Measurements from ENCODE around the gene OPCML. TPM values are rescaled to one million over a fixed set of nuclear protein-coding genes. Genes with fewer than 3 reads are reported as not detected.

The OPCML gene
- total RNA-seq, 1 experiment from 2014 or later: not detected

DNA sequence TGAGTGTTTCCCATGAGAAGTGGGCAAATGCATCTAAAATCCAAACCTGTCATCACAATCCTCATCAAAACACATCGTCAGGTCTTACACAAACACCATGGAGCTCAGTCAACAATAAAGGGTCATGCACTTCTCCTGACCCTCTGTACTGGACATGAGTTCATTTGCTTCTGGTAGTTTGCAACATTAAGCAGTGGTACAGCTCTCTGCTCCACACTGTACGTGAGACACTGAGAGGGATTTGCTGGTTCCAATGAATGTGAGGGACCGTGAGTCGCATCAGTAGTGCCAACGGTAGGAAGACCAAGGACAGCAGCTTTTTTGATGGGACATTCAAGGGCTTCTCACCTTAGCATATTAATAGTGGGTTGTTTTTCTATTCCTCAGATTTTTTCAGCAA, 752.3 kb downstream of the OPCML start:
- in situ Hi-C loops (cut with HindIII; ENCODE audit: low pct_unique_long_range_greater_than_20kb, low sequenced_read_pairs) (no loop called here), intact Hi-C loops (cut with micrococcal nuclease; ENCODE audit: unreplicated experiment) (no loop called here)
- H3K4me1 ChIP-seq (ENCODE audit: control insufficient read depth, insufficient read depth, low read length): no peaks in the 10 kb centered on the region
- ChIA-PET CTCF (no interaction called here), POLR2A (no interaction called here)
- H3K9me3 ChIP-seq (ENCODE audit: control insufficient read depth, insufficient read depth, low read depth, low read length): no peaks in the 10 kb centered on the region
- no peak overlapping the region for H3K27ac ChIP-seq (ENCODE audit: low read length)
- DNase-seq (ENCODE audit: low read depth, low spot score) (no peak), ATAC-seq (no peak)
- TF ChIP-seq TCF7L2 (IDR thresholded peaks at IDR 0.05; ENCODE audit: low read depth, low read length): no peak
- TF ChIP-seq, protein P1, sequence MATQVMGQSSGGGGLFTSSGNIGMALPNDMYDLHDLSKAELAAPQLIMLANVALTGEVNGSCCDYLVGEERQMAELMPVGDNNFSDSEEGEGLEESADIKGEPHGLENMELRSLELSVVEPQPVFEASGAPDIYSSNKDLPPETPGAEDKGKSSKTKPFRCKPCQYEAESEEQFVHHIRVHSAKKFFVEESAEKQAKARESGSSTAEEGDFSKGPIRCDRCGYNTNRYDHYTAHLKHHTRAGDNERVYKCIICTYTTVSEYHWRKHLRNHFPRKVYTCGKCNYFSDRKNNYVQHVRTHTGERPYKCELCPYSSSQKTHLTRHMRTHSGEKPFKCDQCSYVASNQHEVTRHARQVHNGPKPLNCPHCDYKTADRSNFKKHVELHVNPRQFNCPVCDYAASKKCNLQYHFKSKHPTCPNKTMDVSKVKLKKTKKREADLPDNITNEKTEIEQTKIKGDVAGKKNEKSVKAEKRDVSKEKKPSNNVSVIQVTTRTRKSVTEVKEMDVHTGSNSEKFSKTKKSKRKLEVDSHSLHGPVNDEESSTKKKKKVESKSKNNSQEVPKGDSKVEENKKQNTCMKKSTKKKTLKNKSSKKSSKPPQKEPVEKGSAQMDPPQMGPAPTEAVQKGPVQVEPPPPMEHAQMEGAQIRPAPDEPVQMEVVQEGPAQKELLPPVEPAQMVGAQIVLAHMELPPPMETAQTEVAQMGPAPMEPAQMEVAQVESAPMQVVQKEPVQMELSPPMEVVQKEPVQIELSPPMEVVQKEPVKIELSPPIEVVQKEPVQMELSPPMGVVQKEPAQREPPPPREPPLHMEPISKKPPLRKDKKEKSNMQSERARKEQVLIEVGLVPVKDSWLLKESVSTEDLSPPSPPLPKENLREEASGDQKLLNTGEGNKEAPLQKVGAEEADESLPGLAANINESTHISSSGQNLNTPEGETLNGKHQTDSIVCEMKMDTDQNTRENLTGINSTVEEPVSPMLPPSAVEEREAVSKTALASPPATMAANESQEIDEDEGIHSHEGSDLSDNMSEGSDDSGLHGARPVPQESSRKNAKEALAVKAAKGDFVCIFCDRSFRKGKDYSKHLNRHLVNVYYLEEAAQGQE (IDR thresholded peaks at IDR 0.05; ENCODE audit: insufficient read depth in 1 of 2, low read depth in 2 of 2, low read length in 1 of 2): no peak
- no peak for TF ChIP-seq POLR2AphosphoS5 (IDR thresholded peaks at IDR 0.05; ENCODE audit: low read depth, low read length)
- TF ChIP-seq, protein P2, sequence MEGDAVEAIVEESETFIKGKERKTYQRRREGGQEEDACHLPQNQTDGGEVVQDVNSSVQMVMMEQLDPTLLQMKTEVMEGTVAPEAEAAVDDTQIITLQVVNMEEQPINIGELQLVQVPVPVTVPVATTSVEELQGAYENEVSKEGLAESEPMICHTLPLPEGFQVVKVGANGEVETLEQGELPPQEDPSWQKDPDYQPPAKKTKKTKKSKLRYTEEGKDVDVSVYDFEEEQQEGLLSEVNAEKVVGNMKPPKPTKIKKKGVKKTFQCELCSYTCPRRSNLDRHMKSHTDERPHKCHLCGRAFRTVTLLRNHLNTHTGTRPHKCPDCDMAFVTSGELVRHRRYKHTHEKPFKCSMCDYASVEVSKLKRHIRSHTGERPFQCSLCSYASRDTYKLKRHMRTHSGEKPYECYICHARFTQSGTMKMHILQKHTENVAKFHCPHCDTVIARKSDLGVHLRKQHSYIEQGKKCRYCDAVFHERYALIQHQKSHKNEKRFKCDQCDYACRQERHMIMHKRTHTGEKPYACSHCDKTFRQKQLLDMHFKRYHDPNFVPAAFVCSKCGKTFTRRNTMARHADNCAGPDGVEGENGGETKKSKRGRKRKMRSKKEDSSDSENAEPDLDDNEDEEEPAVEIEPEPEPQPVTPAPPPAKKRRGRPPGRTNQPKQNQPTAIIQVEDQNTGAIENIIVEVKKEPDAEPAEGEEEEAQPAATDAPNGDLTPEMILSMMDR (IDR thresholded peaks at IDR 0.05): no peak
- TF ChIP-seq SIN3A (IDR thresholded peaks at IDR 0.05; ENCODE audit: borderline replicate concordance, insufficient read depth, low read depth, low read length): no peak
- no TSS peak for BruUV-seq (replicated peaks)
- no peaks in the 10 kb centered on the region for H3K36me3 ChIP-seq (ENCODE audit: control insufficient read depth, insufficient read depth, low read length)
- H3K4me3 ChIP-seq (ENCODE audit: low read depth in 2 of 2, low read length in 2 of 2): no peak overlapping the region
- H3K27me3 ChIP-seq (ENCODE audit: control insufficient read depth, insufficient read depth, low read length): no peaks in the 10 kb centered on the region

DNA sequence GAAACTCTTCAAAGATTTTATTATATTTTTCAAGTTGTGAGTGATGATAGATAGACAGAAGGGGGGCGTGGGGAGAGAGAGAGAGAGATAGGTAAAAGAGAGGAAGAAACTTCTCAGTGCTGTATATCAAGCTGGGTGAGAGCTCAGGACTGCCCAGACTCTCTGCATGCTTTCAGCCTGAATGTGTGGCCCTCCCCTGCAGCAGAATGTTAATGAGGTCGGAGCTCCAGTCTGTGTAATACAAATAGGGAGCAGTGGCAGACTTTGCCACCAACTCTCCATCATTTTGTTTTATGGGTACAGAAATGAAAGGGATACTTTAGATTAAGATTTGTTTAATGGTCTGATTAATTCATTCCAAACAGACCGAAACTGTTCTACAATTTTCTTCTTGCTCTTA, 752.8 kb downstream of the OPCML start:
- H3K4me1 ChIP-seq (ENCODE audit: control insufficient read depth, insufficient read depth, low read length): no peaks in the 10 kb centered on the region
- H3K27me3 ChIP-seq (ENCODE audit: control insufficient read depth, insufficient read depth, low read length): no peaks in the 10 kb centered on the region
- H3K9me3 ChIP-seq (ENCODE audit: control insufficient read depth, insufficient read depth, low read depth, low read length): no peaks in the 10 kb centered on the region
- in situ Hi-C loops (cut with HindIII; ENCODE audit: low pct_unique_long_range_greater_than_20kb, low sequenced_read_pairs): no loop called here
- TF ChIP-seq, protein P2 (IDR thresholded peaks at IDR 0.05): no peak
- TF ChIP-seq SIN3A (IDR thresholded peaks at IDR 0.05; ENCODE audit: borderline replicate concordance, insufficient read depth, low read depth, low read length) (no peak), TCF7L2 (IDR thresholded peaks at IDR 0.05; ENCODE audit: low read depth, low read length) (no peak), POLR2AphosphoS5 (IDR thresholded peaks at IDR 0.05; ENCODE audit: low read depth, low read length) (no peak)
- TF ChIP-seq, protein P1 (IDR thresholded peaks at IDR 0.05; ENCODE audit: insufficient read depth in 1 of 2, low read depth in 2 of 2, low read length in 1 of 2): no peak
- no peak overlapping the region for H3K27ac ChIP-seq (ENCODE audit: low read length)
- POLR2A ChIA-PET: no interaction called here
- no TSS peak for BruUV-seq (replicated peaks)
- no peaks in the 10 kb centered on the region for H3K36me3 ChIP-seq (ENCODE audit: control insufficient read depth, insufficient read depth, low read length)
- no peak for ATAC-seq
- CTCF ChIA-PET: no interaction called here
- no peak overlapping the region for H3K4me3 ChIP-seq (ENCODE audit: low read depth in 2 of 2, low read length in 2 of 2)
- DNase-seq (ENCODE audit: low read depth, low spot score): no peak
- intact Hi-C loops (cut with micrococcal nuclease; ENCODE audit: unreplicated experiment): no loop called here
